ENCODE results near the gene CACNA2D1. TPM values are rescaled to one million over a fixed set of nuclear protein-coding genes. Genes with fewer than 3 reads are reported as not detected.

Gene CACNA2D1
- total RNA-seq, 1 donor from 2014 or later = 32.9 TPM

DNA sequence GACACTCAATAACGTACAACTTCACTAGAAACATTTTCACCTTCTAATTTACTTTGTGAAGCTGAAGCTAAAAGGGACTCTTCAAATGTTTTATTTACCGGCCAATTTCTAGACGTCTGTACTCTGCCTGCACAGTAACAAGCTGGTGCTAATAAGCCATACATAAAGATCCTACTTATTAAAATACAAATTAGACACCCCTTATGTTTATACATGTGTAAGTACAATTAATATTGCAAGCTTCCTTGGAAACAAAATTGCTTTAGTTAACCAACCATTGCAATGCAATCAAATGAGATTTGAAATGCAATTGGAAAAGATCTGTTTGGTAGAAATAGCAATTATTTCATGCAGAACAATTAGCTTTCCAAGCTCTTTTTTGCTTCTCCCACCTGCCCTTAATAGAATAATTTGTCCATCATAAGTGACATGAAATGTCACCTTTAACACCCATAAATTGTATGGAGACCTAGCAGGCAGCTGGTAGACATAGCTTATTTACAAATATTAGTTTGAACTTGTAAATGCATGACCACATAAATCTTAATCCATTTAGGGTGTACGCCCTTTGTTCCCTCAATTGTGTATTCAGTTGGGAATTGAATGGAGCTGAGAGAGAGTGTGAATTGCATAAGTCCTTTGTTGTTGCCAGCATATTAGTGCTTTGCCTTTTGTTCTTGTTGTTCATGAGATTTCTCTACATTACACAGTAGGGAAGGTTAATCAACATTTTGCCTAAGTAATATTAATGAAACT lies 277.1 kb downstream of the CACNA2D1 start:
- Mint-ChIP-seq H3K27me3 (ENCODE audit: low read depth) (no peaks in the 10 kb centered on the region), H3K9me3 (ENCODE audit: low read depth) (no peaks in the 10 kb centered on the region), H3K36me3 (ENCODE audit: low read depth) (no peaks in the 10 kb centered on the region), H3K4me1 (ENCODE audit: low read depth) (peaks cover 22% of the 10 kb centered on the region), H3K27ac (ENCODE audit: unreplicated experiment) (no peak overlapping the region), H3K4me3 (ENCODE audit: unreplicated experiment) (no peak overlapping the region)
- no peak for DNase-seq (ENCODE audit: low spot score)
- TF ChIP-seq, protein P1, sequence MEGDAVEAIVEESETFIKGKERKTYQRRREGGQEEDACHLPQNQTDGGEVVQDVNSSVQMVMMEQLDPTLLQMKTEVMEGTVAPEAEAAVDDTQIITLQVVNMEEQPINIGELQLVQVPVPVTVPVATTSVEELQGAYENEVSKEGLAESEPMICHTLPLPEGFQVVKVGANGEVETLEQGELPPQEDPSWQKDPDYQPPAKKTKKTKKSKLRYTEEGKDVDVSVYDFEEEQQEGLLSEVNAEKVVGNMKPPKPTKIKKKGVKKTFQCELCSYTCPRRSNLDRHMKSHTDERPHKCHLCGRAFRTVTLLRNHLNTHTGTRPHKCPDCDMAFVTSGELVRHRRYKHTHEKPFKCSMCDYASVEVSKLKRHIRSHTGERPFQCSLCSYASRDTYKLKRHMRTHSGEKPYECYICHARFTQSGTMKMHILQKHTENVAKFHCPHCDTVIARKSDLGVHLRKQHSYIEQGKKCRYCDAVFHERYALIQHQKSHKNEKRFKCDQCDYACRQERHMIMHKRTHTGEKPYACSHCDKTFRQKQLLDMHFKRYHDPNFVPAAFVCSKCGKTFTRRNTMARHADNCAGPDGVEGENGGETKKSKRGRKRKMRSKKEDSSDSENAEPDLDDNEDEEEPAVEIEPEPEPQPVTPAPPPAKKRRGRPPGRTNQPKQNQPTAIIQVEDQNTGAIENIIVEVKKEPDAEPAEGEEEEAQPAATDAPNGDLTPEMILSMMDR (IDR thresholded peaks at IDR 0.05) = no peak

DNA sequence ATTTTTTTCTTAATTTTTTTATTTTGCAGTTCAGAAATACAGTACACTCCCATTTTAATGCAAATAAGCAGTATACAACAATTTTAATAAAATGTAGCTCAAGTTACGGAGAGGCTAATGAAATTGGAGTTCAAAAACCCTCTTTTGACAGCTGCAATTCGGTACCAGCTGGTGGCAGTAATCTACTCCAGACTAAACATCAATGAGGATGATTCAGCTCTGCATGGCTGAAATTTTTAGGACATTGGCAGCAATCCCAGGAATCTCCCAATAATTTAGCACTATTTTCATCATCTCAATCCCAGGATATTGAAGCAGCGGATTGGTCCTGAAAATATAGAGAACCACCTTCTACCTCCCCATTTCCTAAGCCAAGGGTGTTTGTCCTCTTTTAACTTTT lies 278.8 kb downstream of the CACNA2D1 start:
- Mint-ChIP-seq H3K27ac (ENCODE audit: unreplicated experiment) (no peak overlapping the region), H3K4me1 (ENCODE audit: low read depth) (peaks cover 22% of the 10 kb centered on the region), H3K36me3 (ENCODE audit: low read depth) (no peaks in the 10 kb centered on the region), H3K4me3 (ENCODE audit: unreplicated experiment) (no peak overlapping the region), H3K27me3 (ENCODE audit: low read depth) (no peaks in the 10 kb centered on the region), H3K9me3 (ENCODE audit: low read depth) (no peaks in the 10 kb centered on the region)
- TF ChIP-seq, protein P1 (IDR thresholded peaks at IDR 0.05) = peak; percentile 77
- DNase-seq (ENCODE audit: low spot score) = no peak

DNA sequence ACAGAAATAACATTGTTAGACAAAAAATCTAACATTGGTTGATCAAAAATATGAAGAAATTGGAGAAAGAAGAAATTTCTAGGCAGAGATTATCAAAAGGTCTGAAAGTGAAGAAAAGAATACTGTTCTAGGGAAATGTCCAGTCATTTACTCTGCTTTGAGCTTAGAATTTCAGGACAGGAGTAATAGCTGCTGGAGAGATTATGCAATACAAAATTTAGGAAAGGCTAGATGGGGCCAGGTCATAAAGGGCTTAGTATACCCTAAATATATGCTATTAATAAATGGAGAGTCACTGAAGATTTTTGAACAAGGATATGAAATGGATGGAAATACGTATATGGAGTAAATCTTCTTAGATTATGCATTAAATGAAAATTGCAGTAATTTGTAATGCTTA lies 279.2 kb downstream of the CACNA2D1 start:
- H3K4me3 Mint-ChIP-seq (ENCODE audit: unreplicated experiment) = no peak overlapping the region
- H3K9me3 Mint-ChIP-seq (ENCODE audit: low read depth) = no peaks in the 10 kb centered on the region
- no peaks in the 10 kb centered on the region for H3K27me3 Mint-ChIP-seq (ENCODE audit: low read depth)
- DNase-seq (ENCODE audit: low spot score) = no peak
- H3K27ac Mint-ChIP-seq (ENCODE audit: unreplicated experiment) = no peak overlapping the region
- H3K4me1 Mint-ChIP-seq (ENCODE audit: low read depth) = peaks cover 22% of the 10 kb centered on the region
- TF ChIP-seq, protein P1 (IDR thresholded peaks at IDR 0.05) = no peak
- no peaks in the 10 kb centered on the region for H3K36me3 Mint-ChIP-seq (ENCODE audit: low read depth)

DNA sequence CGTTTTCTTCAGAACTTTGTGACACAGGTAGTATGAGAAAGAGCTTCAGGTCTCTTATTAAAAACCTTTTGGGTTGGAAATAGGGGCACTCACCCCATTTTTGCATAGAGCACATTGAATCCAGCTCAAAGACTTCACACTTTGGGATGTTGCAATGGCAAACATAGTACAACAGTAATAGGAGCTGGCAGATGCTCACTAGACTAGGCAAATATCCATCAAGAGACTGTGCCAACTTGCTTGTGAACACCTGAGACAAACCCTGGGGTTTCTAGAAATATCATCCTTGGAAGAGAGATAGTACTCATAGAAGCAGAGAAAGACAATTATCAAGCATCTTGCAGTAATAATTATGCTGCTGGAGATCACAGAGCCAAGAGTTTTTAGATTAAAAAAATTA lies 280.0 kb downstream of the CACNA2D1 start:
- Mint-ChIP-seq H3K4me3 (ENCODE audit: unreplicated experiment) (no peak overlapping the region), H3K4me1 (ENCODE audit: low read depth) (peaks cover 22% of the 10 kb centered on the region), H3K36me3 (ENCODE audit: low read depth) (no peaks in the 10 kb centered on the region), H3K9me3 (ENCODE audit: low read depth) (no peaks in the 10 kb centered on the region), H3K27ac (ENCODE audit: unreplicated experiment) (no peak overlapping the region), H3K27me3 (ENCODE audit: low read depth) (no peaks in the 10 kb centered on the region)
- TF ChIP-seq, protein P1 (IDR thresholded peaks at IDR 0.05) = no peak
- DNase-seq (ENCODE audit: low spot score) = no peak

DNA sequence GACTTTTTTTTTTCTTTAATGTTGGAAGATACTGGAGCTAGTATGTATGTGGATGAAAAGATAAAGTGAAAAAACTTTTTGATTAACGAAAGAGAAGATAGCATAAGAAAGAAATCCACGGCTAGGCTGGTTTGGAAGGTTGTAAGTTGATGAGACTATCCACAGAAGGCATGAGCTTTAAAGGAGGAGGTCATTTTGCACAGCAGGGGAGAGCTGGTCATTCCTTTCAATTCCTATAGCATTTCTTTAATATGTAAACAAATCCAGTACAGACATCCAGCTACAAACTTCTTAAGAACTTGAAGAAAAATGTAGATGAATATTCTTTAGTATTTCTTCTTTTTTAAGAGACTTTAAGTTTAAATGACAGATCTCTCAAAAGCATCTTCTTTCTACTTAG lies 281.3 kb downstream of the CACNA2D1 start:
- Mint-ChIP-seq H3K27ac (ENCODE audit: unreplicated experiment) (peak overlapping the region; percentile 4), H3K36me3 (ENCODE audit: low read depth) (no peaks in the 10 kb centered on the region), H3K4me3 (ENCODE audit: unreplicated experiment) (no peak overlapping the region), H3K27me3 (ENCODE audit: low read depth) (no peaks in the 10 kb centered on the region), H3K4me1 (ENCODE audit: low read depth) (peaks cover 22% of the 10 kb centered on the region), H3K9me3 (ENCODE audit: low read depth) (no peaks in the 10 kb centered on the region)
- TF ChIP-seq, protein P1 (IDR thresholded peaks at IDR 0.05) = no peak
- no peak for DNase-seq (ENCODE audit: low spot score)
